MM.1S (cell line): Measurements from ENCODE around the gene GLP1R.

ENCODE experiments used
- DNase-seq: peaks from one replicate; pipeline ENCODE4 v3.0.0-alpha.2; 2015
- H2AFZ ChIP-seq: fragments of 300-600 bp; sonication (generic); 2 replicates; pipeline ENCODE4 v1.6.0; 2016; ENCODE audit warnings: antibody characterized with exemption, low read length
- H3F3A ChIP-seq: fragments of 300-600 bp; sonication (generic); 2 replicates; pipeline ENCODE4 v1.6.1; 2016; ENCODE audit warnings: mild to moderate bottlenecking, antibody characterized with exemption, low read length, moderate library complexity, mixed read lengths; ENCODE audit not compliant: insufficient read depth
- H3K27ac ChIP-seq: fragments of 300-600 bp; sonication (generic); 2 replicates; pipeline ENCODE4 v1.5.1; 2016; ENCODE audit warnings: mild to moderate bottlenecking, low read length
- H3K27me3 ChIP-seq: fragments of 300-600 bp; sonication (generic); replicated peaks from 2 replicates; pipeline ENCODE4 v1.6.0; 2016; ENCODE audit warnings: low read length; ENCODE audit not compliant: insufficient read depth
- H3K36me3 ChIP-seq: fragments of 300-600 bp; sonication (generic); replicated peaks from 2 replicates; pipeline ENCODE4 v1.6.1; 2016; ENCODE audit warnings: mild to moderate bottlenecking, low read length, mixed read lengths; ENCODE audit not compliant: insufficient read depth
- H3K4me1 ChIP-seq: fragments of 300-600 bp; sonication (generic); 2 replicates; pipeline ENCODE4 v1.6.1; 2016; ENCODE audit warnings: low read length, mixed read lengths
- H3K4me2 ChIP-seq: fragments of 300-600 bp; sonication (generic); 2 replicates; pipeline ENCODE4 v1.6.0; 2016; ENCODE audit warnings: low read depth, low read length
- H3K4me3 ChIP-seq: fragments of 300-600 bp; sonication (generic); 2 replicates; pipeline ENCODE4 v1.5.1; 2016; ENCODE audit warnings: low read length, mixed read lengths
- H3K79me2 ChIP-seq: fragments of 300-600 bp; sonication (generic); 2 replicates; pipeline ENCODE4 v1.6.1; 2016; ENCODE audit warnings: mixed run types, low read length, mixed read lengths
- H3K9ac ChIP-seq: fragments of 300-600 bp; sonication (generic); 2 replicates; pipeline ENCODE4 v1.6.1; 2016; ENCODE audit warnings: low read length, mixed read lengths
- H3K9me2 ChIP-seq: fragments of 300-600 bp; sonication (generic); replicated peaks from 2 replicates; pipeline ENCODE4 v1.6.1; 2016; ENCODE audit warnings: mild to moderate bottlenecking, low read length, mixed read lengths; ENCODE audit not compliant: insufficient read depth
- H3K9me3 ChIP-seq: fragments of 300-600 bp; sonication (generic); replicated peaks from 2 replicates; pipeline ENCODE4 v1.6.1; 2016; ENCODE audit warnings: mild to moderate bottlenecking, low read length, mixed read lengths; ENCODE audit not compliant: insufficient read depth
- H4K20me1 ChIP-seq: fragments of 300-600 bp; sonication (generic); 2 replicates; pipeline ENCODE4 v1.6.1; 2016; ENCODE audit warnings: mild to moderate bottlenecking, low read length, moderate library complexity, mixed read lengths; ENCODE audit not compliant: insufficient read depth
- CTCF ChIP-seq: fragments of 300-600 bp; sonication (generic); IDR thresholded peaks from 2 replicates; pipeline ENCODE4 v1.5.1; 2016; ENCODE audit warnings: antibody characterized with exemption, low read length, mixed read lengths
- EZH2 ChIP-seq: fragments of 300-600 bp; sonication (generic); optimal IDR thresholded peaks from 2 replicates; pipeline ENCODE3; 2017; ENCODE audit warnings: low read depth, mild to moderate bottlenecking, antibody characterized with exemption, low read length, mixed read lengths
- EZH2phosphoT487 ChIP-seq: fragments of 300-600 bp; sonication (generic); IDR thresholded peaks from 2 replicates; pipeline ENCODE4 v1.6.1; 2018; ENCODE audit warnings: antibody characterized with exemption, low read length

The GLP1R gene

GRCh38 chr6:39082310-39082709 lies 33.7 kb downstream of the GLP1R start:
- Histone ChIP-seq H3F3A (no peaks in the 10 kb centered on the region), H3K4me3 (no peak overlapping the region), H3K36me3 (no peaks in the 10 kb centered on the region), H2AFZ (no peak overlapping the region), H3K9me2 (no peaks in the 10 kb centered on the region), H3K79me2 (no peaks in the 10 kb centered on the region), H3K4me2 (no peak overlapping the region), H3K9me3 (no peaks in the 10 kb centered on the region), H3K27me3 (no peaks in the 10 kb centered on the region), H3K9ac (no peak overlapping the region), H3K4me1 (peaks cover 7% of the 10 kb centered on the region), H3K27ac (no peak overlapping the region), H4K20me1 (no peaks in the 10 kb centered on the region)
- TF ChIP-seq EZH2 (no peak), EZH2phosphoT487 (no peak), CTCF (no peak)
- no peak for DNase-seq

- Histone ChIP-seq H2AFZ (no peak overlapping the region), H4K20me1 (no peaks in the 10 kb centered on the region), H3K4me3 (no peak overlapping the region), H3K27ac (no peak overlapping the region), H3F3A (no peaks in the 10 kb centered on the region), H3K4me2 (no peak overlapping the region), H3K79me2 (no peaks in the 10 kb centered on the region), H3K36me3 (no peaks in the 10 kb centered on the region), H3K9ac (no peak overlapping the region), H3K27me3 (peaks cover 5% of the 10 kb centered on the region; the same call in 1 of the 2 replicates), H3K9me3 (no peaks in the 10 kb centered on the region), H3K9me2 (no peaks in the 10 kb centered on the region), H3K4me1 (peaks cover 7% of the 10 kb centered on the region)
- DNase-seq: no peak
- TF ChIP-seq CTCF: no peak
Observed at GRCh38 chr6:39083231-39083634, 34.7 kb downstream of the GLP1R start.

- no peak for TF ChIP-seq EZH2
- no peak overlapping the region for H3K27ac ChIP-seq
Observed at GRCh38 chr6:39084506-39084905, 35.9 kb downstream of the GLP1R start.

GRCh38 chr6:39085129-39085797 lies 36.7 kb downstream of the GLP1R start:
- Histone ChIP-seq H3K4me2 (no peak overlapping the region), H3K9me2 (no peaks in the 10 kb centered on the region), H4K20me1 (no peaks in the 10 kb centered on the region), H2AFZ (no peak overlapping the region), H3K9ac (no peak overlapping the region), H3F3A (no peaks in the 10 kb centered on the region), H3K4me1 (peaks cover 7% of the 10 kb centered on the region), H3K79me2 (no peaks in the 10 kb centered on the region), H3K4me3 (no peak overlapping the region), H3K9me3 (no peaks in the 10 kb centered on the region), H3K27me3 (peaks cover 5% of the 10 kb centered on the region; the same call in 1 of the 2 replicates), H3K36me3 (no peaks in the 10 kb centered on the region), H3K27ac (no peak overlapping the region)
- no peak for TF ChIP-seq CTCF
- no peak for TF ChIP-seq EZH2phosphoT487
- TF ChIP-seq EZH2: no peak
- DNase-seq: no peak

More at GRCh38 chr6:39084506-39084905, 35.9 kb downstream of the GLP1R start:
- DNase-seq: no peak
- H4K20me1 ChIP-seq: no peaks in the 10 kb centered on the region
- no peak overlapping the region for H3K4me2 ChIP-seq
- no peak overlapping the region for H2AFZ ChIP-seq
- H3K9ac ChIP-seq: no peak overlapping the region
- no peaks in the 10 kb centered on the region for H3F3A ChIP-seq
- no peaks in the 10 kb centered on the region for H3K9me2 ChIP-seq
- no peaks in the 10 kb centered on the region for H3K9me3 ChIP-seq
- H3K36me3 ChIP-seq: no peaks in the 10 kb centered on the region
- H3K79me2 ChIP-seq: no peaks in the 10 kb centered on the region
- H3K4me3 ChIP-seq: no peak overlapping the region
- peaks cover 5% of the 10 kb centered on the region; the same call in 1 of the 2 replicates for H3K27me3 ChIP-seq
- H3K4me1 ChIP-seq: peaks cover 7% of the 10 kb centered on the region
